ENCODE data around the gene HHEX.
"Not testable (repeated sequence)": the region's sequence is repeated elsewhere in the genome, so short reads cannot be mapped to it uniquely, and the experiment has no call there.

Gene HHEX

DNA sequence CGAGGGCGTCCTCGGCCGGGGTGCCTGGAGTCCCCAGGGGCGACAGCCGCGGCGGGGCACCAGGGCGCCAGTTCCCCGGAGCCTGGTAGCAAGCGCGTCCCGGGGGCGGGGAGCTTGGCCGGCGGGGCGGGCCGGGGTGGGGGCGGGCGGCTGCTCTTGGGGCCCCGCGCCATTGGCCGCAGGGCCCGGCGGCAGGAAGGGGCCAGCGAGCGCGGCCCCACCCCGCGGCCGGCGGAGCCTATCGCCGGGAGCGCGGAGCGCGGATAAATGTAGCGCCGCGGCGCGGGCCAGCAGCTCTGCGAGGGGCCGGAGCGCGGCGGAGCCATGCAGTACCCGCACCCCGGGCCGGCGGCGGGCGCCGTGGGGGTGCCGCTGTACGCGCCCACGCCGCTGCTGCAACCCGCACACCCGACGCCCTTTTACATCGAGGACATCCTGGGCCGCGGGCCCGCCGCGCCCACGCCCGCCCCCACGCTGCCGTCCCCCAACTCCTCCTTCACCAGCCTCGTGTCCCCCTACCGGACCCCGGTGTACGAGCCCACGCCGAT lies at the start of gene HHEX:
Gene HHEX (plus strand): TSS at position 293 of the 548 bp plus-strand sequence. CDS start 32 bp downstream, at position 325.
- peak; percentile 64 for DNase-seq

DNA sequence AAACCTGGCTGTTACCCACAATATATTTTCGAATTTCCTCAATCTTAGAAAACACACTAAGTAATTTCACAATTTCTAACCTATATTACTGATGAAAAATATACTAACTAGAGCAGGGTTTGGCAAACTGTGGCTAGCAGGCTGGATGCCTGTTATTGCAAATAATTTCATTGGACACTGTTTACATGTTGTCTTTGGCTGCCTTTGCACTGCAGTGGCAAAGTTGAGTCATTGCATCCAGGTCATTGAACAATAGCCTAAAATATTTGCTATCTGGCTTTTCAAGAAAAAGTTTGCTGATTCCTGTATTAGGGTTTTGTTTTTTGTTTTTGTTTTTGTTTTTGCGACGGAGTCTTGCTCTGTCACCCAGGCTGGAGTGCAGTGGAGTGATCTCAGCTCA lies 49.6 kb upstream of the HHEX start:
- DNase-seq = no peak

DNA sequence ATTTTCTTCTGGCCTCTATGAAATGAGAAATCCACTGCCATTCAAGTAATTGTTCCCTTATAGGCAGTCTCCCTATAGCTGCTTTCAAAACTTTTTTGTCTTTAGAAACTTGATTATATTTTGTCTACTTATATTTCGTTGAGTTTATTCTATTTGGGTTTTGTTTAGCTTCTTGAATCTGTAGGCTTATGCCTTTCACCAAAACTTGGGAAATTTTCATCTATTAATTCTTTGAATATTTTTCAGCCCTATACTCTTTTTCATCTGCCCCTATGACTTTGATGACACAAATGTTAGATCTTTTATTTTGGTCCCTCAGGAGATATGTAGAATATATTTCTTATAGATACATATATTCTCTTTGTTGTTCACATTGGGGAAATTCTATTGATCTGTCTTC lies 48.3 kb upstream of the HHEX start:
- no peak for DNase-seq

DNA sequence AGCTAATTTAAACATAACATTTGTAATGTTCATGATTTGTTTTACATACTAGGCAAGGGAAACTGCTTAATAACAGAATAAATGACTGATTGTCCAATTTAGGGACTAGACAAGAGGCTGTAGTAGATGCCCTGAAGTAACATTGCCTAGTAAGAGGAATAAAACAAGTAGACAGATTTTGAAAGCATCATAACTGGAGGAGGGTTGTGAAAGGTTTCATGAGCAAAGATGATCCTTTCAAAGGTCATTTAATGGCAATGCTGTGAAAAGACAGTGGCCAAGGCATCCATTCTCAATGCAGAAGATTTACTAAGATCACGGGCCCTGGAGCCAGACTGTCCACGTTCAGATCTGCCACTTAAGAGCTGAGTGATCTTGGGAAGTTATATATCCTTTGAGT lies 44.8 kb upstream of the HHEX start:
- no peak for DNase-seq

DNA sequence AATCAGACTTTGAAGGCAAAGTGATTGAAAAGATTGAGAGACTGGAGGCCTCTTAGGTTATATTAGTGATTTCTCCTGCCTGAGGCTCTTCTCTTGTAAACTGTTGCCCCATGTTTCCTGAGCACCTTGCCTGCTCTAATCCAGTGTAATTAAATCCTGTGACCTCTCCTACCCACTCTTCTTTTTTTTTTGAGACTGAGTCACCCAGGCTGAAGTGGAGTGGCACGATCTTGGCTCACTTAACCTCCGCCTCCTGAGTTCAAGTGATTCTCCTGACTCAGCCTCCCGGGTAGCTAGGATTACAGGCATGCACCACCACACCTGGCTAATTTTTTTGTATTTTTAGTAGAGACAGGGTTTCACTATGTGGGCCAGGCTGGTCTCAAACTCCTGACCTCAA lies 38.9 kb upstream of the HHEX start:
- not testable (repeated sequence) for DNase-seq

DNA sequence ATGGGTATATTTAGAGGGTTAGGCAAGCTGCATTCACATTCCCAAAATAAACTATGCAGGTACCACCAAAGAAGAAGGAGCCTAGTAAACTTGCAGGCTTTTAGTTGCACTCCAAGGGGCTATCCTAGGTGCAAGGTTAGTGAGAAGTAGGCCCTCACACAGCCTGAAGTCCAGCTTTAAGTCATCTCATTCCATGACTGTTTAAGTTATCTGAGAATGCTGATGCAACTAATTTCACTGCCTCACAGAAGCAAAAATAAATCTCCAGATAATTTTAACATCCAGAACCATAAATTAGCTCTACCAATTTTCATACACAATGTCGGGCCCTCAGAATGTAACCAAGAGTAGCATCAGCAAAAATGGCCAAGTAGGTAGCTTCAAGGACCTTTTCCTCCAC lies 34.3 kb upstream of the HHEX start:
- no peak for DNase-seq

DNA sequence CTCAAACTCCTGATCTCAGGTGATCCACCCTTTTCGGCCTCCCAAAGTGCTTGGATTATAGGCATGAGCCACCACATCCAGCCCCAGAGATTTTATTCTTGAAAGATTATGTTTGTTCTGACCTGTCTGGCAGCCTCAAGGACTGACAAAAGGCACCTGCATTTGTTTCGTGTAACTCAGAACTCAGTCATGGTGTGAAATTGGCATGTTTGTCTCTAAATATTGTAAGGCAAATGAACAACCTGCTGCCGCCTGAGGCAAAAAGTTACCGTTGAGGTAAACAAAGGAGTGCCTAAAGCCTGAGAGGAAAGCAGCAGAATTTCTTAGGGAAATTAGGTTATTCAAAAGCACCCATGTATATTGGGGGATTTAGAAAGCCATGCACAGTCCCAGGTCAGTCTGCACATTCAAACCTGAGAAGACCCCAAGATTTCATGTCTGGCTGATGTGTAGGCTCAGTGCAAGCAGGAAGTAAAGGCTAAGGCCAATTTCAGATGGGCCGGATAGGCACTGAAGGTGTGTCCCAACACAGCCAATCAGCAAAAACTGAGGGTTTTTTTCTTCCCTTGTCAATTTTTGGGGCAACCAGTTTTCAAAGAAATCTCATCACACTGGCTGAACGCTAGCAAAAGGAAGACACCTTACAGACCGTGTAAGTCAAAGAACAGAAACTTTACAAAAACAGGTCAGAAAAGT lies 33.3 kb upstream of the HHEX start:
- no peak for DNase-seq

DNA sequence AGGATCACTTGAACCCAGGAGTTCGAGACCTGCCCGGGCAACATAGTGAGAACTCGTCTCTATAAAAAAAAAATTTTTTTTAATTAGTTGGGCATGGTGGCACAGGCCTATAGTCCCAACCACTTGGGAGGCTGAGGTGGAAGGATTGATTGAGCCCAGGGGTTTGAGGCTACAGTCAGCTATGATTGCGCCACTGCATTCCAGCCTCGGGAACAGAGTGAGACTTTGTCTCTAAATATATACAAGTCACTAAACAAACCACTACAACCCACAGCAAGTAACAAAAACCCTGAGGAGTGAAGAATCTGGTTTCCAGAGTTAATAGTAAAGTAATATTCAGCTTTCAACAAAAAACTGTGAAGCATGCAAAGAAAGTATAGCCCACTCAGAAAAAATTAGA lies 32.7 kb upstream of the HHEX start:
- no peak for DNase-seq

DNA sequence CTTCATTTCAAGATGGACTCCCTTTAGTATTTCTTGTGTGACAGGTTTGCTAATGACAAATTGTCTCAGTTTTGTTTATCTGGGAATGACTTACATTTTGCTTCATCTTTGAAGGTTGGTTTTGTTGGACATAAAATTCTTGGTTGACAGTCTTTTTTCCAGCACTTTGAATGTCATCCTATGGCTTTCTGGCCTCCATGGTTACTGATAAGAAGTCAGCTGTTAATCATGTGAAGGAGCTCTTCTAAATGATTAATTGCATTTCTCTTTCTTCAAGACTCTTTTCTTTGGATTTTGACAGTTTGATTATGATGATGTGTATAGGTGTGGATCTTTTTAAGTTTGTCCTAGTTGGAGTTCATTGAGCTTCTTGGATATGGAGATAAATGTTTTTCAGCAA lies 26.9 kb upstream of the HHEX start:
- DNase-seq = no peak

DNA sequence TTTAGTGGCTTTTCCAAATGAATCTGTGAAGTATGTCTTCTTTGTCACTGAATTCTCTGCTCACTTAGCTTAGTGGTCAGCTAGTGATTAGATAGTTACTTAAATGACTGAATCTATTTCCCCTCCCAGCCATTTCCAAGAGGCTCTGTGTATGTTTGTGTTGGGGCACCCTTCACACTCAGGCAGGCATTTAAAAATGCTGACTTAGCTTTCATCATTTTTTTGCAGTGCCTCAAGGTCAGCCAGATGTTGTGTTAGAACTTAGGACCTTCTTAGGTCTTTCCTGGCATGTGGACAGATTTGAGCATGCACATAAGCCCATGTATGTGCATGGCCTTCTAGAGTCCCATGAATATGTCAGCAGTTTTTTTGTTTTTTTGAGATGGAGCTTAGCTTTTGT lies 25.4 kb upstream of the HHEX start:
- no peak for DNase-seq

DNA sequence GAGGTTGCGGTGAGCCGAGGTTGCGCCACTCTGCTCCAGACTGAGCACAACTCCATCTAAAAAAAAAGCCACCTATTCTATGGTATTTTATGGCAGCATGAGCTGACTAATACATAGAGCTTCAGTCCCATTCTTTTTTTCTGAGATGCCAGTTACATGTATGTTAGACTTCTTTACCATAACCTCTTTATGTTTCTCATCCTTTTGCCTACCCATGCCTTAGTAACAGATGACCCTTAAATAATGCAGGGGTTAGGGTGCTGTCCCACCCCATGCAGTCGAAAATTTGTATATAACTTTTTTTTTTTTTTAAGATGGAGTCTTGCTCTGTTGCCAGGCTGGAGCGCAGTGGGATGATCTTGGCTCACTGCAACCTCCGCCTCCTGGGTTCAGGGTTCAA lies 22.7 kb upstream of the HHEX start:
- no peak for DNase-seq

DNA sequence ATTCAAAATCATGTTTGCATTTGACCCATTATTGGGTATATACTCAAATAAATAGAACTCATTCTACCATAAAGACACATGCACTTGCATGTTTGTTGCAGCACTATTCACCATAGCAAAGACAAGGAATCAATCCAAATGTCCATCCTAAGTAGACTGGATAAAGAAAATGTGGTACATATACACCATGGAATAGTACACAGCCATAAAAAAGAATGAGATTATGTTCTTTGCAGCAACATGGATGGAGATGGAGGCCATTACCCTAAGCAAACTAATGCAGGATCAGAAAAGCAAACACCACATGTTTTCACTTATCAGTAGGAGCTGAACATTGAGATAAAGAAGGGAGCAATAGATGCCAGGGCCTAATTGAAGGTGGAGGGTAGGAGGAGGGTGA lies 12.0 kb upstream of the HHEX start:
- no peak for DNase-seq

DNA sequence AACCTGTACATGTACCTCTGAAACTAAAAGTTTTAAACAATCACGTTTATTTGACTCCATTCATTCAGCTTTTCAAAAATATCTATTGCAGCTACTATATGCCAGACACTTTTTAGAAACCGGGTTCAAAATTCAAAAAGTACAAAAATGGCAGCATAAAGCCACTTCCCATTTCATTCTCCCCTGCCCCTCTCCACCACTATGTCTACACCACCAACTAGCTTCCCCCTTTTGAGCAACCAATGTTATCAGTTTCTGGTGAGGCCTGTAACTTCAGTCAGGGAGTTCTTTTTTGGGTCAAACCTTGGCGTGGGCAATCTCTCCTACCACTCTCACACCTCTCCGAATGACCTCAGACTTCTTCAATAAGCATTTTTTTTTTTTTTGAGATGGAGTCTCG lies 11.5 kb upstream of the HHEX start:
- DNase-seq = no peak

DNA sequence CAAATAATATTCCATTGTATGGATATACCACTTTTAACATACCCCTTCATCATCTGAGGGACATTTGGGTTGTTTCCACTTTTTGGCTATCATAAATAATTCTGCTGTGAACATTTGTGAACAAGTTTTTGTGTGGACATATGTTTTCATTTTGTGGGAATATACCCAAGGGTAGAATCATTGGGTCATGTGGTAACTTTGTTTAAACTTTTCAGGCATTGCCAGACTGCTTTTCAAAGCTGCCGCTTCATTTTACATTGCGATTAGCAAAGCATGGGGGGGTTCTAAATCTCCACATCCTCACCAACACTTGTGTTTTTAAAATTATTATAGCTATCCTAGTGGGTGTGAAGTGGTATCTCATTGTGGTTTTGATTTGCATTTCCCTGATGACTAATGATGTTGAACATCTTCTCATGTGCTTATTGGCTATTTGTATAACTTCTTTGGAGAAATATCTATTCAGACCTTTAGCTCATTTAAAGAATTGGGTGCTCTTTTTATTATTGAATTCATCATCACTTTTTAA lies 8.4 kb upstream of the HHEX start:
- no peak for DNase-seq

DNA sequence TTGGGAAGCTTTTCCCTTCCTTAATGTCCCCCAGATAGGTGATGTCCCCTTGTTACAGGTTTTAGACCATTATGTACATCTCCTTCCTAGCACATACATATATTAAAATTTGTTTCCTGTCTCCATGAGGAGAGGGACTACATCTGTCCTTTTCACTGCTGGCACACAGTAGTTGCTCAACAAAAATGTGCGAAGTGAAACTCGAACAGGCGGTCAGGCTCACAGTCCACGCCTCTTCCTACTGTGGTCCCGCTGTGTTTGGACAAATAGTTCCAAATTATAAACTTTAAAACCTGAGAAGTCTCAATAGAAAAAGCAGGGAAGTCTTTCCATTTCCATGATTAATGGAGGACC lies 1.2 kb upstream of the HHEX start:
- no peak for DNase-seq

DNA sequence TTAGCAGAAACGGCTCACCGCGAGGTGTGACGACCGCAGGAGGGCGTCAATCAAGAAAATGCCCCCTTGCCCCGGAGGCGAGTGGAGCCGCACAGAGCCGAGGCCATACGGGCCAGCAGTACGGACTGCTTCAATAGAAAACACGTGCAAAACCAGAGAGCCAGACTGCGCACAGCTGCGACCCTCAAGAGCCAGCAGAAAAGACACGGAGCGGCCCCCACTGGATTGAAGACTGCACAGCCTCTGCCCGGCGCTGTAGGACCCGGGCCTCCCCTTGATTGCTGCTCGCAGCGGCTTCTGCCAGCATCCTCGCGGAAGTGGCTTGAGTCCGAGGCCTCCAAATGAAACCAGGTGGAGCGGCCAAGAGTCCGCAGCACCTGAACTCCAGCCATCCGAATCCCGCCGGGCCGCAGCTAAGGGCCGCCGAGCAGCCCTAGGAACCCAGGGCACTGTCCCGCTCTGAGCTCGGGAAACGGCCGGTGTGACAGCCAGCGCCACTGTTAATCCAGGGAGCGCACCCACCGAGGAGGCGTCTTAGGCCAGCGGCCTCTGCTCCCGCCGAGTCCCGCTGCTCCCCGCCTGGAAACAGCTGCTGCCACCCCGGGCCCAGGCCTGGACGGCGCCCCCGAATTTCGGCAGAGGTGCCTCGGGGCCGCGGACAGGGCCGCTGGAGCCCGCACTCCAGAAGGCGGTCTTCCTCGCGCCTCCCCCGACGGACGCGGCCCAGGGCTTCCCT lies 660 bp upstream of the HHEX start:
- peak; percentile 68 for DNase-seq

DNA sequence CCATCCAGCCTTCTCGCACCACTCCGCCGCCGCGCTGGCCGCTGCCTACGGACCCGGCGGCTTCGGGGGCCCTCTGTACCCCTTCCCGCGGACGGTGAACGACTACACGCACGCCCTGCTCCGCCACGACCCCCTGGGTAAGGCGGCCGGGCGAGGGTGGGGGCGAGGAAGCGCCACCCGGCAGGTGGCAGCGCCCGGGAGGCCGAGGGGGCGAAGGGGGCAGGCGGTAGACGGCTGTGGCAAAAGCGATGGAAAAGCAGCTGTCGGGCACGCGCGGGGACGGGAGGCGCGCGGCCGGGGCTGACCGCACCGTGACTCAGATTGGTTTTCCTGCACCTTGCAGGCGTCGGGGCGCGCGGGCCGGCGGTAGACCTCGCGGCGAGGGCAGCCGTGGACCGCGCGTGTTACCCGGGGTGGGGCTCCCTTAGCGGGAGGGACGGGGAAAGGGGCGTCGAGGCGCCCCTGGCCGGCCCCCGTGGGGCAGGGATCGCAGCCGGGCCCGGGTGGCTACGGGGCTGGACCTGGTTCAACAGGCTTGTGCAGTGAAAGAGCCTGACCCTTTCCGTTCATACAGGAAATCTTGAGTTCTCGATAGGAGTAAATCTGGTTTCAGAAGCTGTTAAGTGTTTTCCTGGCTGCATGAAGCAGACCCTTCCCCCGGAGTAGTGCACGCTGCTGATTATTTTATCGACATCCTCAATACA lies 608 bp downstream of the HHEX start:
- DNase-seq = peak; percentile 71

DNA sequence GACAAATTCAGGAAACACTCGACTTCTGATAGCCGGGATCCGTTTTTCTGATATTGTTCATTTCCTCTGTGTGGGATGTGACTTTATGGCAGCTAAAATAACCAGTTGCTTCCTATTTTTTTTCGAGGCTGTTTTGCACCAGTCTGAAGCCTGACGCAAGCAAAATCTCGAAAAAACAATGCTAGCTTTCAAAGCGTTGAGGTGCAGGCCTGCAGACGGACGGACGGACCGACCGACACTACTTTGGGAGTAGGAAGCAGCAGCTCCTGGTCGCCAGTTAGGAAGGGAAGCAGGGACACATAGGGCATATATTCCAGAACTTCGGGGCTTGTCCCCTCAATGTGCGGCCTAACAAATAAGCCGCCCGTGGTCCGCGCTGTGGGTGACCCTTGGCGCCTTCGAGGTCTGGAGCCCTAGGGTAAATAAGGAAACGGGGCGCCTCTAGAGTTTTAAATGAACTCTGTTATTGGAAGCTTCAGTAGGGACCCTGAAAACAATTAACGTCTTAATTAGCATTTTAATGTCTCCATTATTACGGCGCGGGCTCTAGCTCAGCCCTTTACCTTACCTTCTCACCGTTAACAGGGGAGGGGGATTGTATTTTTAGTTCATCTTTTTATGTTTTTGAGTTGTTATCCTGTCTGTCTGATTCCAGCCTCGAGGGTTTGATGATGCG lies 1.3 kb downstream of the HHEX start:
- no peak for DNase-seq

DNA sequence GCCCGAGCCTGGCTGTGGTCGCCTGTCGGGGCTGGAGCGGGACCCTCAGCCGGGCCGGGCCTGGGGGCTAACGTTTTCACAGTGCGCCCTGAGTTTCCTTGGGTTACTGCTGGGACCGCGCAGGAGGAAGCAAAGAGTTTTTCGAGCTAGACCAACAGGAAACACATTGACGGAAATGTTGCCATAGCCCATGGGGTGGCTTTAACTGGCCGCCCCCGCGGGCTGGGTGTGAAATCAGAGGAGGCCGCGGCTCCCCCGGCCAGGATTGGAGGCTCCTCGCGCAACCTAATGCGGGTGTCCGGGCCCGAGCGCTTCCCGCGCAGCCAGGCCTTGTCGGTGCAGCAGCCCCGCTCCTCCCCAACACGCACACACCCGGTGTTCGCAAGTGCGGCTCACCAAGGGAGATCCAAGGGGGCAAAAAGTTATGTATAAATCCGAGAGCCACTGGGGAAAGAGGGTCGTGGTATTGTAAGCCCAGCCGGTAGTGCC lies 1.9 kb downstream of the HHEX start:
- peak; percentile 55 for DNase-seq

DNA sequence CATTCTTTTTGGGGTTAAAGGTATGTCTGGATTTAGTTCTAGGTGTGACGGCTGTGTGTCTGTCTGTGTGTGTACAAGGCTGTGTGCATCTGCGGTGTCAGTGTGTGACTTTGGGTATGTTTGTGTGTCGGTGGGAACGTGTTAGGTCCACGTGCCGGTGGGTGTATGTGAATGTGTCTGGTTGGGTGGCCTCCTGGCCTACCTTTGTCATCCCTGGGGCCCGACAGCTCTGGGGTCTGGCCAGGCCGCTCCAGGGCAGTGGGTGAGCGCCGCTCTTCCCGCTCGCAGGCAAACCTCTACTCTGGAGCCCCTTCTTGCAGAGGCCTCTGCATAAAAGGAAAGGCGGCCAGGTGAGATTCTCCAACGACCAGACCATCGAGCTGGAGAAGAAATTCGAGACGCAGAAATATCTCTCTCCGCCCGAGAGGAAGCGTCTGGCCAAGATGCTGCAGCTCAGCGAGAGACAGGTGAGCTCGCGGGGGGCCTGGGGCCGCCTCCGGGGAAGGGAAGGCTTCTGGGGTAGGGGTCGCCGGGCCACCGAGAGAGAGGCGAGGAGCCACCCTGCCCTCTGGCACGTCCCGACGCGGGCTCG lies 2.4 kb downstream of the HHEX start:
- DNase-seq = peak; percentile 62

DNA sequence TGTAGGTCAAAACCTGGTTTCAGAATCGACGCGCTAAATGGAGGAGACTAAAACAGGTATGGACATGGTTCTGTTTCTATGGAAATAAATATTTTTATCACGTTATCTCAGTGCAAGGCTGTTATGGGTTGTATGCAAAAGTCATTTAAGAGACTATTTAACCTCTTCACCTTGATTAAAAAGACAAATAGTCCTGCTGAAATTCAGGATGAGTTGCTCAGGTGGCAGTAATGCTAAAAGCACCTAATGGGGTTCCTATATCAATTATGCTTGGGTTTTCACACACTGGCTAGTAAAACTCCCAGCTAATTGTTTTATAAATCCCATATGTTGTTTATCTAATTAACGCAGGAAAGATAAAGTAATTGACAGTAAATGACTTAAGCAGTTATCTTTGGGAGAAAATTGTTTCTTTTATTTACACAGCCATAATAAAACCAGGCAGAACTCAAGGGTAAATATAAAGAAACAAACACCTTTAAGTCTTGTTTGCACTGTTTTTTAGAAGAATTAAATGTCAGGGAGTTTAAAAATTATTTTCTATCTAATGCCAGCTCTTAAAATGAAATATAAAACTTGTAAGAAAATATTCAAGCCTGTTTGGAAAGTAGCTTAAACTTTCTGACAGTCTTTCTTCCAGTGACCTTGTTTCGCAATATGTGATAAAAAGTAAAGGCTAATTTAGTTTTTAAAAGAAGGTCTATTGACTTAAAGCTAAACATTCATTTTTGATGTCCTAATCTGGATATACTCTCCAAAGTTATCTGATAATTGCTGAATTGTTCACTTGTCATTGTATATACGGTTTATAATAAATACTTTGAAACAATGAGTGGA lies 3.2 kb downstream of the HHEX start:
- DNase-seq = no peak

DNA sequence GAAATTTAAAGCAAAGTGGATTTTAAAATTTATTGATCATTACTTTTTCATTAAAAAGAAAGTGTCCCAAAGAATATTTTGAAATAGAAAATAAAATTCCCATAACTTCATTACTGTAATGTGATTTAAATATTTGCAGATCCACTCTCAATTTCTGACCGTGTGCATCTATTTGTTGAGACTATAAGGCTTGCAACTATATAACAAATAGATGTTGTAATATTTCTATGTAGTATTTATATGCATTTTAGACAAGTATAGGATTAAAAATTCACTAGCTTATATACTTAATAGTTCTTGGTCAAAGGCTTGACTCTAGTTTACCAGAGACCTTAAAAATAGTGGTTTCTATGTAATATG lies 3.8 kb downstream of the HHEX start:
- no peak for DNase-seq

All from islet precursor cell (in vitro differentiated cells).